Pancreas (tissue), 10 donors: ENCODE data around the gene EWSR1. TPM values are rescaled to one million over a fixed set of nuclear protein-coding genes. Genes with fewer than 3 reads are reported as not detected.
A peak's percentile ranks its signal among the peaks of the same experiment; 100 is the strongest.

Experiments used
- ATAC-seq, 4 donors: fragments of 200-7000 bp; cut with Tn5 transposase; one replicate each; pipeline versions ENCODE4 v1.8.0 to v1.9.1; 2020; ENCODE audit warnings: mild to moderate bottlenecking in 4 of 4, moderate library complexity in 4 of 4
- DNase-seq, 6 donors: peaks; one replicate each; pipeline ENCODE4 v3.0.0-alpha.2; 2020
- FAIRE-seq: peaks from 2 replicates; lab custom pipeline; 2012; peaks lifted over from hg19 to GRCh38; lab: Jason Lieb, UNC
- H3K27ac ChIP-seq, 4 donors: fragments of 200-600 bp; sonication (generic); 1 replicate in 3 of 4; 2 replicates in 1 of 4; pipeline versions ENCODE4 v1.5.0 to v1.8.0; 2020
- H3K27me3 ChIP-seq, 4 donors: fragments of 200-600 bp; one replicate each; pipeline ENCODE4 v1.8.0; 2021
- H3K36me3 ChIP-seq, 3 donors: fragments of 200-600 bp; sonication (generic) in 1 of 3; one replicate each; pipeline versions ENCODE4 v1.5.0 to v1.8.0; 2020 to 2021
- H3K4me1 ChIP-seq, 3 donors: fragments of 200-600 bp; one replicate each; pipeline ENCODE4 v1.8.0; 2021
- H3K4me3 ChIP-seq, 4 donors: fragments of 200-600 bp; sonication (generic) in 2 of 4; one replicate each; pipeline versions ENCODE4 v1.5.0 to v1.8.0; 2020 to 2021
- H3K9me3 ChIP-seq, 4 donors: fragments of 200-600 bp; one replicate each; pipeline ENCODE4 v1.8.0; 2021
- WGBS, 2 donors: extraction: QIAGEN DNeasy Blood & Tissue Kit; methylation state at CpG; one replicate each; pipeline ENCODE4 v1.1.7; 2013; 5-methylcytosine and 5-hydroxymethylcytosine counted together
- intact Hi-C, 3 donors: fragments of 100-400 bp; cut with DNase I; formaldehyde crosslinking; loops; one replicate each; pipeline versions ENCODE4 v1.11.1 to v1.14.2; 2022
- polyA plus RNA-seq, 2 donors: library from polyadenylated mRNA; stranded (reverse); fragments of 200-250 nt; gene quantifications; one replicate each; pipeline ENCODE4 v1.2.3, GENCODE V29; 2013
- total RNA-seq, 6 donors: library from RNA; stranded (reverse); fragmentation: NEBNext Ultra II Directional in 4 of 6; extraction: Animal tissue kit (Norgen Biotek cat#: 25700) in 4 of 6; gene quantifications; one replicate each; pipeline versions ENCODE4 v1.2.1 to v1.2.4, GENCODE V29; 2021 to 2023
- TF ChIP-seq, protein P1 (sequence below), 4 donors: fragments of 200-600 bp; sonication (generic) in 3 of 4; IDR thresholded peaks; one replicate each; pipeline versions ENCODE4 v1.5.0 to v1.8.0; 2021; ENCODE audit warnings: antibody characterized with exemption in 4 of 4
- donor health status: healthy with polysubstance abuse.
- donor health status: DM: no; HTN: no; CAD: no; lungs with moderate emphysema.
- donor health status: DM: no; HTN: no; CAD: no.
- donor health status: control.
- donor health status: control.
- donor health status: Bipolar disorder and iron deficiency.
- donor health status: DM: yes; HTN: yes; CAD: no.
- donor health status: DM: no; HTN: no; CAD: no.
- donor health status: DM: no; HTN: no; CAD: no.
- donor health status: DM: yes; HTN: yes; CAD: no.

EWSR1 gene
- total and polyA plus RNA-seq, 8 donors: 49.2 to 257 (median 101) TPM

DNA sequence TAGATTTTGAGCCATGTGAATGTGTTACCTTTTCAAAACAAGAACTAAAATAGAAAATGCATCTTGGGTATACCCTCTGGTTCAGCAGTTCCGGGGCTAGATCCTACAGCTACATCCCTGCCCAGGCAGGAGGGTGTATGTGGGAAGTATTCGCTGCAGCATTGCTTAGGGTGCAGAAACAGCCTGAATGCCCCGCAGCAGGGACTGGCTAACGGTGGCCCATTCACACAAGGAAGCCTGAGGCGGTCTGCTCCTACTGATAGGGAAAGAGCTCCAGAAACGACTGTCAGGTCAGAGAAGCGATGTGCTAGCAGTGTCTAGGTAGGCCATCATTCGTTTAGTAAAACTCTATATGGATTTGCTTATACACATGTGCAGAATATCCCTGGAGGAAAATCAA is 57.3 kb downstream of the EWSR1 start:
- no peak for FAIRE-seq
- H3K27ac ChIP-seq: no peak overlapping the region
- no peaks in the 10 kb centered on the region for H3K27me3 ChIP-seq
- TF ChIP-seq, protein P1, sequence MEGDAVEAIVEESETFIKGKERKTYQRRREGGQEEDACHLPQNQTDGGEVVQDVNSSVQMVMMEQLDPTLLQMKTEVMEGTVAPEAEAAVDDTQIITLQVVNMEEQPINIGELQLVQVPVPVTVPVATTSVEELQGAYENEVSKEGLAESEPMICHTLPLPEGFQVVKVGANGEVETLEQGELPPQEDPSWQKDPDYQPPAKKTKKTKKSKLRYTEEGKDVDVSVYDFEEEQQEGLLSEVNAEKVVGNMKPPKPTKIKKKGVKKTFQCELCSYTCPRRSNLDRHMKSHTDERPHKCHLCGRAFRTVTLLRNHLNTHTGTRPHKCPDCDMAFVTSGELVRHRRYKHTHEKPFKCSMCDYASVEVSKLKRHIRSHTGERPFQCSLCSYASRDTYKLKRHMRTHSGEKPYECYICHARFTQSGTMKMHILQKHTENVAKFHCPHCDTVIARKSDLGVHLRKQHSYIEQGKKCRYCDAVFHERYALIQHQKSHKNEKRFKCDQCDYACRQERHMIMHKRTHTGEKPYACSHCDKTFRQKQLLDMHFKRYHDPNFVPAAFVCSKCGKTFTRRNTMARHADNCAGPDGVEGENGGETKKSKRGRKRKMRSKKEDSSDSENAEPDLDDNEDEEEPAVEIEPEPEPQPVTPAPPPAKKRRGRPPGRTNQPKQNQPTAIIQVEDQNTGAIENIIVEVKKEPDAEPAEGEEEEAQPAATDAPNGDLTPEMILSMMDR (IDR thresholded peaks at IDR 0.05): no peak
- no peaks in the 10 kb centered on the region for H3K9me3 ChIP-seq
- H3K36me3 ChIP-seq: peaks cover 0 to 33% (median 7%) of the 10 kb centered on the region in 3 donors
- H3K4me1 ChIP-seq: no peaks in the 10 kb centered on the region
- intact Hi-C loops: no loop called here
- ATAC-seq: no peak
- peak in 1 of 6 donors; percentile 14 for DNase-seq
- 83 to 85% methylated on average over 8 of the region's 8 CpGs for WGBS, 2 donors
- no peak overlapping the region for H3K4me3 ChIP-seq

DNA sequence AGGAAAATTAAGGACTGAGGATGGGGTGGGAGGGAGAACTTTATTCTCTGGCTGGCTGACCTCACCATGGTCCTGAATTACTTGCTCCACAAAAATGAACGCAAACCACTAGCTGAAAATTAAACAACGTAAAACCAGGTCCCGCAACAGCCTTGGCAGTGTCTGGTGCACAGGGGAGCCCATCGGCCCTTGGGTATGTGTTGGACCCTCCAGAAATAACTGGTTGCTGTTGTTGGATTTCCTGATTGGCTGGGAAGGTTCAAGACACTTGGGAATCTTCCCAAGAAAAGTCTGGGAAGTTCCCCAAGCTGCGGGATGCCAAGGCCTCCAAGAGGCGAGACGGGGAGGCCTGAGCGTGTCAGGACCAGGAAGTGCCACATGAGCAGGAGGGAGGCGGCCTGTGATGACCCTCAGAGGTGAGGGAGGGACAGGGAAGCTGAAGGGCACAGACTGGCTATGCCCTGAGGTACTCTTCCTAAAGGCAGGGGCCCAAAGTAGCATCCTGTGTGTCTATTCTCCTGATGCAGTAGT is 57.8 kb downstream of the EWSR1 start:
- H3K36me3 ChIP-seq: peaks cover 0 to 35% (median 7%) of the 10 kb centered on the region in 3 donors
- peak in 1 of 6 donors; percentile 27 for DNase-seq
- no peak overlapping the region for H3K27ac ChIP-seq

DNA sequence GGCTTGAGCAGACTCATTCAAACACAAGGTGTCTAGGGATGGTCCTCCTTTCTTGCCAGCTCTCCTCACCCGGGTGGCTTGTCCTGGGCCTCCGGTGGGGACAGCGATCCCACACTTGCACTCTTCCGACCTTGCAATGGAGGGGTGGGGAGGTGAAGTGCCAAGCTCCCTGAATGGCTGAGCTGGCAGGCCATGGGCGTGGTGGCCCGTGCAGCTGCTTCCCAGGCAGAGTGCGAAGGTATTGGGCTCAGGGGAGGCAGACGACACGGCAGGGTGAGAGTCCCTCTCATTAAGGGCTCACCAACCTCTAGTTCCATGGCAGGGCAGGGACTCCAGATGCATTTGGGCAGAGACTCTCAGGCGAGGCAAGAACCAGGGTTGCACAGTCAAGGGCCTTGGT is 58.4 kb downstream of the EWSR1 start:
- Histone ChIP-seq H3K27ac (no peak overlapping the region), H3K9me3 (no peaks in the 10 kb centered on the region), H3K27me3 (no peaks in the 10 kb centered on the region), H3K4me1 (no peaks in the 10 kb centered on the region), H3K4me3 (no peak overlapping the region), H3K36me3 (peaks cover 0 to 41% (median 7%) of the 10 kb centered on the region in 3 donors)
- 91% methylated on average over 10 of the region's 10 CpGs for WGBS, 2 donors
- FAIRE-seq (no peak), ATAC-seq (no peak), DNase-seq (no peak)
- TF ChIP-seq, protein P1 (IDR thresholded peaks at IDR 0.05): no peak
- intact Hi-C loops: no loop called here

More for the DNA sequence above, 57.8 kb downstream of the EWSR1 start:
- 70 to 73% methylated on average over 9 of the region's 9 CpGs for WGBS, 2 donors
- ATAC-seq (no peak), FAIRE-seq (no peak)
- no peaks in the 10 kb centered on the region for H3K27me3 ChIP-seq
- no peak overlapping the region for H3K4me3 ChIP-seq
- H3K4me1 ChIP-seq: no peaks in the 10 kb centered on the region
- TF ChIP-seq, protein P1 (IDR thresholded peaks at IDR 0.05): no peak
- intact Hi-C loops: no loop called here
- H3K9me3 ChIP-seq: no peaks in the 10 kb centered on the region

- Histone ChIP-seq H3K27ac (no peak overlapping the region), H3K4me3 (no peak overlapping the region), H3K4me1 (no peaks in the 10 kb centered on the region), H3K27me3 (no peaks in the 10 kb centered on the region), H3K36me3 (peaks cover 0 to 42% (median 7%) of the 10 kb centered on the region in 3 donors), H3K9me3 (no peaks in the 10 kb centered on the region)
- DNase-seq (peak in 2 of 6 donors; percentile 25 to 68), ATAC-seq (peak in 1 of 4 donors; percentile 4), FAIRE-seq (no peak)
- 86 to 87% methylated on average over 15 of the region's 15 CpGs for WGBS, 2 donors
- TF ChIP-seq, protein P1 (IDR thresholded peaks at IDR 0.05): no peak
- intact Hi-C loops: no loop called here
Observed at GRCh38 chr22:29327089-29327764, 59.2 kb downstream of the EWSR1 start.

- 88 to 92% methylated on average over 5 of the region's 5 CpGs for WGBS, 2 donors
Observed at GRCh38 chr22:29328055-29328454, 60.0 kb downstream of the EWSR1 start.

More at GRCh38 chr22:29328055-29328454, 60.0 kb downstream of the EWSR1 start:
- DNase-seq (peak in 1 of 6 donors; percentile 24), ATAC-seq (no peak), FAIRE-seq (no peak)
- H3K4me3 ChIP-seq: no peak overlapping the region
- intact Hi-C loops: no loop called here
- no peaks in the 10 kb centered on the region for H3K9me3 ChIP-seq
- peaks cover 0 to 42% (median 7%) of the 10 kb centered on the region in 3 donors for H3K36me3 ChIP-seq
- TF ChIP-seq, protein P1 (IDR thresholded peaks at IDR 0.05): no peak
- H3K27ac ChIP-seq: no peak overlapping the region
- no peaks in the 10 kb centered on the region for H3K27me3 ChIP-seq
- no peaks in the 10 kb centered on the region for H3K4me1 ChIP-seq
